K562 (cell line): Measurements from ENCODE around the gene SMIM12. TPM values are rescaled to one million over a fixed set of nuclear protein-coding genes. Genes with fewer than 3 reads are reported as not detected.

Experiments used
- ATAC-seq: fragments of 200-7000 bp; cut with Tn5 transposase; 3 replicates; pipeline ENCODE4 v1.9.1; 2020; ENCODE audit warnings: moderate library complexity
- BruUV-seq: library from RNA; stranded (reverse); fragments of 400-500 nt; replicated peaks from 2 replicates; lab custom pipeline; 2021; lab: Mats Ljungman, UMichigan
- CTCF ChIA-PET: fragments of 300-600 bp; formaldehyde crosslinking; extraction: SDS; loops from one replicate; lab custom pipeline; 2021; ENCODE audit warnings: low intra/inter-chr PET ratio; lab: Yijun Ruan, JAX
- POLR2A ChIA-PET: fragments of 300-600, 350-650 bp; sonication (Branson Sonifier 250); formaldehyde crosslinking; extraction: SDS; loops from one replicate; lab custom pipeline; 2021; ENCODE audit warnings: antibody characterized with exemption, inconsistent platforms; lab: Yijun Ruan, JAX
- DNase-seq, 4 experiments: peaks; one replicate each; pipeline versions ENCODE4 v3.0.0 to v3.0.0-alpha.2; 2011 to 2018; ENCODE audit warnings: low spot score in 3 of 4, mixed read lengths in 3 of 4; ENCODE audit errors: extremely low read depth in 1 of 4
- FAIRE-seq: peaks from 2 replicates; lab custom pipeline; 2011; peaks lifted over from hg19 to GRCh38; lab: Jason Lieb, UNC
- H2AFZ ChIP-seq: 2 replicates; pipeline ENCODE4 v1.6.0; 2011; ENCODE audit warnings: low read depth, low read length, control low read depth, inconsistent platforms
- H3K27ac ChIP-seq: fragments of 200-600 bp; 3 replicates; pipeline ENCODE4 v1.8.0; 2011; ENCODE audit warnings: low read depth, mild to moderate bottlenecking, control low read depth, inconsistent platforms, low read length, moderate library complexity, mixed read lengths; ENCODE audit errors: extremely low read depth
- H3K27me3 ChIP-seq, 2 experiments: fragments of 300-600 bp in 1 of 2; 2 replicates in 1 of 2; 3 replicates in 1 of 2; pipeline versions ENCODE4 v1.6.0 to v1.8.0; 2011; ENCODE audit warnings: inconsistent platforms in 2 of 2, low read length in 2 of 2, mild to moderate bottlenecking in 1 of 2, mixed read lengths in 1 of 2, moderate library complexity in 1 of 2; ENCODE audit not compliant: control insufficient read depth in 2 of 2, insufficient read depth in 2 of 2
- H3K36me3 ChIP-seq: fragments of 300-600 bp; 3 replicates; pipeline ENCODE4 v1.8.0; 2011; ENCODE audit warnings: mild to moderate bottlenecking, low read length, inconsistent platforms; ENCODE audit not compliant: control insufficient read depth, insufficient read depth
- H3K4me1 ChIP-seq, 2 experiments: fragments of 200-600 bp in 1 of 2; replicated peaks in 1 of 2; 2 replicates in 1 of 2; 3 replicates in 1 of 2; pipeline versions ENCODE4 v1.5.1 to v1.8.0; 2011; ENCODE audit warnings: inconsistent platforms in 2 of 2, low read length in 2 of 2, mild to moderate bottlenecking in 1 of 2, mixed read lengths in 1 of 2, moderate library complexity in 1 of 2; ENCODE audit not compliant: control insufficient read depth in 2 of 2, insufficient read depth in 2 of 2
- H3K4me2 ChIP-seq: 2 replicates; pipeline ENCODE4 v1.6.1; 2011; ENCODE audit warnings: low read length, control low read depth, inconsistent platforms, mixed read lengths; ENCODE audit not compliant: insufficient read depth
- H3K4me3 ChIP-seq: fragments of 200-600 bp; sonication (generic), shearing (Covaris generic); 2 replicates; pipeline ENCODE4 v1.5.1; 2016; ENCODE audit warnings: control low read depth, inconsistent platforms
- H3K79me2 ChIP-seq: fragments of 200-600 bp; 3 replicates; pipeline ENCODE4 v1.8.0; 2011; ENCODE audit warnings: low read length, inconsistent platforms; ENCODE audit not compliant: control insufficient read depth, insufficient read depth
- H3K9ac ChIP-seq, 2 experiments: 2 replicates each; pipeline versions ENCODE4 v1.6.0 to v1.6.1; 2011; ENCODE audit warnings: low read depth in 2 of 2, low read length in 2 of 2, control low read depth in 1 of 2, inconsistent platforms in 1 of 2, mild to moderate bottlenecking in 1 of 2, mixed read lengths in 1 of 2; ENCODE audit not compliant: insufficient read depth in 1 of 2
- H3K9me1 ChIP-seq: one replicate; pipeline ENCODE4 v1.6.0; 2011; ENCODE audit warnings: inconsistent platforms, mild to moderate bottlenecking, low read length, moderate library complexity; ENCODE audit not compliant: control insufficient read depth, insufficient read depth
- H3K9me3 ChIP-seq: replicated peaks from 2 replicates; pipeline ENCODE4 v1.5.1; 2011; ENCODE audit warnings: low read depth, low read length, inconsistent platforms; ENCODE audit not compliant: control insufficient read depth, insufficient read depth
- H4K20me1 ChIP-seq: replicated peaks from 2 replicates; pipeline ENCODE4 v1.6.1; 2011; ENCODE audit warnings: low read length, inconsistent platforms, mixed read lengths; ENCODE audit not compliant: control insufficient read depth, insufficient read depth
- CBX8 ChIP-seq: fragments of 200-600 bp; sonication (generic); IDR thresholded peaks from 2 replicates; pipeline ENCODE4 v1.6.1; 2012; ENCODE audit warnings: borderline replicate concordance, mixed run types, low read depth, mild to moderate bottlenecking, moderate library complexity, mixed read lengths, low read length, control low read depth, inconsistent platforms; ENCODE audit not compliant: poor library complexity, severe bottlenecking; ENCODE audit errors: extremely low read depth
- ELF2 ChIP-seq: fragments of 250-450 bp; sonication (Bioruptor Pico); IDR thresholded peaks from 2 replicates; pipeline ENCODE4 v1.5.0; 2021; ENCODE audit warnings: mild to moderate bottlenecking
- ELK1 ChIP-seq: sonication (generic); formaldehyde crosslinking; IDR thresholded peaks from 2 replicates; pipeline ENCODE4 v1.8.1; 2022; ENCODE audit warnings: missing genetic modification reagents
- FOS ChIP-seq: IDR thresholded peaks from 3 replicates; pipeline ENCODE4 v1.6.1; 2011; ENCODE audit not compliant: insufficient read length; ENCODE audit errors: extremely low read depth
- RAD51 ChIP-seq: fragments of 450-650 bp; IDR thresholded peaks from 2 replicates; pipeline ENCODE4 v1.7.1; 2016; ENCODE audit warnings: low read depth, mild to moderate bottlenecking, borderline replicate concordance
- SRSF1 ChIP-seq: fragments of 200-400 bp; formaldehyde crosslinking; IDR thresholded peaks from 2 replicates; pipeline ENCODE4 v1.6.1; 2017; ENCODE audit warnings: mild to moderate bottlenecking, low read depth, low read length, moderate library complexity
- ZBTB17 ChIP-seq: fragments of 450-650 bp; formaldehyde crosslinking; IDR thresholded peaks from 2 replicates; pipeline ENCODE4 v1.4.0; 2020; ENCODE audit warnings: mild to moderate bottlenecking
- ZNF146 ChIP-seq: IDR thresholded peaks from one replicate; pipeline ENCODE4 v1.6.1; 2018; ENCODE audit warnings: missing compliant biosample characterization; ENCODE audit not compliant: unreplicated experiment
- ZNF282 ChIP-seq: sonication (generic); formaldehyde crosslinking; IDR thresholded peaks from 2 replicates; pipeline ENCODE4 v1.8.1; 2023; ENCODE audit warnings: missing genetic modification reagents
- ZNF324 ChIP-seq: fragments of 250-450 bp; sonication (Bioruptor Pico); IDR thresholded peaks from 2 replicates; pipeline ENCODE4 v1.4.0; 2020; ENCODE audit warnings: mild to moderate bottlenecking
- ZNF76 ChIP-seq: fragments of 250-450 bp; sonication (Bioruptor Pico); IDR thresholded peaks from 2 replicates; pipeline ENCODE4 v1.4.0; 2020; ENCODE audit warnings: mild to moderate bottlenecking, moderate library complexity, borderline replicate concordance
- WGBS: fragments of 100-300 bp; shearing (Covaris generic); methylation state at CpG from one replicate; pipeline ENCODE4 v1.1.6; 2016; ENCODE audit warnings: low coverage, mixed read lengths; ENCODE audit not compliant: insufficient coverage; ENCODE audit errors: missing lambda C conversion rate; 5-methylcytosine and 5-hydroxymethylcytosine counted together
- in situ Hi-C: fragments of 300-500 bp; cut with MboI; formaldehyde crosslinking; loops from 4 replicates; pipeline ENCODE4 v1.15.0; 2018; ENCODE audit warnings: inconsistent platforms, mixed read lengths
- intact Hi-C: fragments of 100-400 bp; cut with micrococcal nuclease; formaldehyde crosslinking; loops from 2 replicates; pipeline ENCODE4 v1.14.2; 2022
- polyA plus RNA-seq, 8 experiments: library from polyadenylated mRNA; depleted of rRNA in 4 of 8; stranded (reverse) in 5 of 8; unstranded in 3 of 8; fragments of >200 nt; fragmentation: Nextera tagmentation in 2 of 8; fragmentation: Illumina TruSeq in 1 of 8; extraction: Ambion mirVana in 2 of 8; extraction: Trizol in 1 of 8; gene quantifications; 2 replicates each; pipeline versions ENCODE4 v1.2.1 to v1.2.3, GENCODE V29; 2011 to 2014; ENCODE audit warnings: inconsistent platforms in 1 of 8, missing spikeins in 1 of 8
- total RNA-seq, 7 experiments: library from RNA; depleted of rRNA in 6 of 7; stranded (reverse); fragments of >200 nt in 6 of 7; fragmentation: Illumina TruSeq in 2 of 7; extraction: Trizol in 2 of 7; gene quantifications; 2 replicates each; pipeline versions ENCODE4 v1.2.1 to v1.2.3, GENCODE V29; 2011 to 2021; ENCODE audit warnings: low replicate concordance in 1 of 7
- TF ChIP-seq, protein P1 (sequence below): fragments of 250-450 bp; sonication (Bioruptor Pico); IDR thresholded peaks from 2 replicates; pipeline ENCODE4 v1.4.0; 2020
- TF ChIP-seq, protein P2 (sequence below): sonication (generic); formaldehyde crosslinking; IDR thresholded peaks from 2 replicates; pipeline ENCODE4 v1.8.0; 2022; ENCODE audit warnings: mild to moderate bottlenecking, missing genetic modification reagents

The SMIM12 gene
- total and polyA plus RNA-seq, 9 of the 15 experiments (the other 6 are each of a cell fraction or from before 2014, with no cell fraction given), result 51.7 to 112 (median 63.9) TPM

GRCh38 chr1:34866762-34867109 lies 7.2 kb upstream of the SMIM12 start:
- 4% methylated on average over 9 of the region's 9 CpGs for WGBS
- TF ChIP-seq, protein P1, sequence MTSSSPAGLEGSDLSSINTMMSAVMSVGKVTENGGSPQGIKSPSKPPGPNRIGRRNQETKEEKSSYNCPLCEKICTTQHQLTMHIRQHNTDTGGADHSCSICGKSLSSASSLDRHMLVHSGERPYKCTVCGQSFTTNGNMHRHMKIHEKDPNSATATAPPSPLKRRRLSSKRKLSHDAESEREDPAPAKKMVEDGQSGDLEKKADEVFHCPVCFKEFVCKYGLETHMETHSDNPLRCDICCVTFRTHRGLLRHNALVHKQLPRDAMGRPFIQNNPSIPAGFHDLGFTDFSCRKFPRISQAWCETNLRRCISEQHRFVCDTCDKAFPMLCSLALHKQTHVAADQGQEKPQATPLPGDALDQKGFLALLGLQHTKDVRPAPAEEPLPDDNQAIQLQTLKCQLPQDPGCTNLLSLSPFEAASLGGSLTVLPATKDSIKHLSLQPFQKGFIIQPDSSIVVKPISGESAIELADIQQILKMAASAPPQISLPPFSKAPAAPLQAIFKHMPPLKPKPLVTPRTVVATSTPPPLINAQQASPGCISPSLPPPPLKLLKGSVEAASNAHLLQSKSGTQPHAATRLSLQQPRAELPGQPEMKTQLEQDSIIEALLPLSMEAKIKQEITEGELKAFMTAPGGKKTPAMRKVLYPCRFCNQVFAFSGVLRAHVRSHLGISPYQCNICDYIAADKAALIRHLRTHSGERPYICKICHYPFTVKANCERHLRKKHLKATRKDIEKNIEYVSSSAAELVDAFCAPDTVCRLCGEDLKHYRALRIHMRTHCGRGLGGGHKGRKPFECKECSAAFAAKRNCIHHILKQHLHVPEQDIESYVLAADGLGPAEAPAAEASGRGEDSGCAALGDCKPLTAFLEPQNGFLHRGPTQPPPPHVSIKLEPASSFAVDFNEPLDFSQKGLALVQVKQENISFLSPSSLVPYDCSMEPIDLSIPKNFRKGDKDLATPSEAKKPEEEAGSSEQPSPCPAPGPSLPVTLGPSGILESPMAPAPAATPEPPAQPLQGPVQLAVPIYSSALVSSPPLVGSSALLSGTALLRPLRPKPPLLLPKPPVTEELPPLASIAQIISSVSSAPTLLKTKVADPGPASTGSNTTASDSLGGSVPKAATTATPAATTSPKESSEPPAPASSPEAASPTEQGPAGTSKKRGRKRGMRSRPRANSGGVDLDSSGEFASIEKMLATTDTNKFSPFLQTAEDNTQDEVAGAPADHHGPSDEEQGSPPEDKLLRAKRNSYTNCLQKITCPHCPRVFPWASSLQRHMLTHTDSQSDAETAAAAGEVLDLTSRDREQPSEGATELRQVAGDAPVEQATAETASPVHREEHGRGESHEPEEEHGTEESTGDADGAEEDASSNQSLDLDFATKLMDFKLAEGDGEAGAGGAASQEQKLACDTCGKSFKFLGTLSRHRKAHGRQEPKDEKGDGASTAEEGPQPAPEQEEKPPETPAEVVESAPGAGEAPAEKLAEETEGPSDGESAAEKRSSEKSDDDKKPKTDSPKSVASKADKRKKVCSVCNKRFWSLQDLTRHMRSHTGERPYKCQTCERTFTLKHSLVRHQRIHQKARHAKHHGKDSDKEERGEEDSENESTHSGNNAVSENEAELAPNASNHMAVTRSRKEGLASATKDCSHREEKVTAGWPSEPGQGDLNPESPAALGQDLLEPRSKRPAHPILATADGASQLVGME, result no peak
- TF ChIP-seq ELK1 (CRISPR knock-in tag) (no peak), ZNF76 (no peak), CBX8 (no peak), ZNF324 (CRISPR knock-in tag) (no peak), ZBTB17 (CRISPR knock-in tag) (no peak), ZNF146 (no peak), RAD51 (no peak), SRSF1 (0 out of 2 replicates have a peak, but pooled peaks have one; percentile 18), ZNF282 (no peak), FOS (no peak), ELF2 (CRISPR knock-in tag) (no peak)
- TF ChIP-seq, protein P2, sequence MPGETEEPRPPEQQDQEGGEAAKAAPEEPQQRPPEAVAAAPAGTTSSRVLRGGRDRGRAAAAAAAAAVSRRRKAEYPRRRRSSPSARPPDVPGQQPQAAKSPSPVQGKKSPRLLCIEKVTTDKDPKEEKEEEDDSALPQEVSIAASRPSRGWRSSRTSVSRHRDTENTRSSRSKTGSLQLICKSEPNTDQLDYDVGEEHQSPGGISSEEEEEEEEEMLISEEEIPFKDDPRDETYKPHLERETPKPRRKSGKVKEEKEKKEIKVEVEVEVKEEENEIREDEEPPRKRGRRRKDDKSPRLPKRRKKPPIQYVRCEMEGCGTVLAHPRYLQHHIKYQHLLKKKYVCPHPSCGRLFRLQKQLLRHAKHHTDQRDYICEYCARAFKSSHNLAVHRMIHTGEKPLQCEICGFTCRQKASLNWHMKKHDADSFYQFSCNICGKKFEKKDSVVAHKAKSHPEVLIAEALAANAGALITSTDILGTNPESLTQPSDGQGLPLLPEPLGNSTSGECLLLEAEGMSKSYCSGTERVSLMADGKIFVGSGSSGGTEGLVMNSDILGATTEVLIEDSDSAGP (CRISPR knock-in tag), result no peak

More at GRCh38 chr1:34866762-34867109, 7.2 kb upstream of the SMIM12 start:
- ChIA-PET POLR2A (interaction anchor here (0.6 to 1.6 kb wide), 5 partner anchors 12 to 445 kb away, joined by 3 to 4 read pairs (median 3); partner anchors contain the start of gene TMEM35B), CTCF (interaction anchor here (0.7 to 3.2 kb wide), 3 partner anchors 15 to 165 kb away, joined by 3 to 15 read pairs (median 4); partner anchors contain the start of gene ZMYM6)
- in situ Hi-C loops (no loop called here), intact Hi-C loops (loop anchor here (10.0 kb wide), 1 partner anchor 568 kb away; no protein-coding TSS in a partner anchor)
- no peaks in the 10 kb centered on the region for H3K79me2 ChIP-seq
- BruUV-seq, result no TSS peak
- H2AFZ ChIP-seq, result peak overlapping the region; percentile 96
- H3K9me1 ChIP-seq, result no peaks in the 10 kb centered on the region
- peaks cover 33 to 47% of the 10 kb centered on the region in 2 experiments for H3K27me3 ChIP-seq
- FAIRE-seq, result no peak
- peaks cover 3% of the 10 kb centered on the region; the same call in 1 of the 2 replicates for H4K20me1 ChIP-seq
- H3K4me1 ChIP-seq, result peaks cover 0 to 27% of the 10 kb centered on the region in 2 experiments; a peak in 4 of 5 replicates
- no peaks in the 10 kb centered on the region for H3K9me3 ChIP-seq
- H3K27ac ChIP-seq, result no peak overlapping the region
- H3K4me3 ChIP-seq, result peak overlapping the region; percentile 45
- H3K4me2 ChIP-seq, result peak overlapping the region; percentile 80
- H3K36me3 ChIP-seq, result no peaks in the 10 kb centered on the region
- H3K9ac ChIP-seq, result peak overlapping the region; percentile 50 to 88; a peak in 3 of 4 replicates
- DNase-seq, result no peak
- no peak for ATAC-seq
